GM19468 (cell line): ENCODE results near the gene USP34.
"Not testable (repeated sequence)": the region's sequence is repeated elsewhere in the genome, so short reads cannot be mapped to it uniquely, and the experiment has no call there.

Source experiments
- ATAC-seq: cut with Tn5 transposase; IDR thresholded peaks from one replicate; pipeline ENCODE4 v1.9.1; 2021; ENCODE audit warnings: mild to moderate bottlenecking, moderate library complexity, moderate number of reproducible peaks; ENCODE audit not compliant: unreplicated experiment; ENCODE audit errors: extremely low read depth

Gene USP34

GRCh38 chr2:61470965-61471904 lies at the start of gene USP34:
Gene USP34 (minus strand): TSS chr2:61471087. CDS start chr2:61470692, 395 bp downstream.
- peak; percentile 60 for ATAC-seq

- ATAC-seq = no peak
These were observed 49.4 kb upstream of the USP34 start for GRCh38 chr2:61520261-61520660.

GRCh38 chr2:61512768-61513398 lies 42.0 kb upstream of the USP34 start:
- no peak for ATAC-seq

GRCh38 chr2:61510674-61511671 lies 40.1 kb upstream of the USP34 start:
- no peak for ATAC-seq

- ATAC-seq = no peak
These were observed 34.1 kb upstream of the USP34 start for GRCh38 chr2:61504949-61505348.

GRCh38 chr2:61499060-61499459 lies 28.2 kb upstream of the USP34 start:
- ATAC-seq = no peak

GRCh38 chr2:61493523-61493942 lies 22.6 kb upstream of the USP34 start:
- ATAC-seq = no peak

- no peak for ATAC-seq
These were observed 21.6 kb upstream of the USP34 start for GRCh38 chr2:61492476-61492875.

GRCh38 chr2:61485281-61485680 lies 14.4 kb upstream of the USP34 start:
- ATAC-seq = no peak

- no peak for ATAC-seq
These were observed 7.2 kb upstream of the USP34 start for GRCh38 chr2:61478086-61478485.

GRCh38 chr2:61476929-61477589 lies 6.2 kb upstream of the USP34 start:
- ATAC-seq = not testable (repeated sequence)

- ATAC-seq = no peak
These were observed 1.3 kb upstream of the USP34 start for GRCh38 chr2:61471905-61472805.

- ATAC-seq = no peak
These were observed 550 bp downstream of the USP34 start for GRCh38 chr2:61470122-61470951.

- no peak for ATAC-seq
These were observed 1.3 kb downstream of the USP34 start for GRCh38 chr2:61469424-61470121.

GRCh38 chr2:61468231-61468630 lies 2.7 kb downstream of the USP34 start:
- not testable (repeated sequence) for ATAC-seq

GRCh38 chr2:61465045-61465444 lies 5.8 kb downstream of the USP34 start:
- no peak for ATAC-seq

GRCh38 chr2:61463769-61464475 lies 7.0 kb downstream of the USP34 start:
- ATAC-seq = no peak
